ENCODE measurements around the gene PPP1R9A.

PPP1R9A gene

DNA sequence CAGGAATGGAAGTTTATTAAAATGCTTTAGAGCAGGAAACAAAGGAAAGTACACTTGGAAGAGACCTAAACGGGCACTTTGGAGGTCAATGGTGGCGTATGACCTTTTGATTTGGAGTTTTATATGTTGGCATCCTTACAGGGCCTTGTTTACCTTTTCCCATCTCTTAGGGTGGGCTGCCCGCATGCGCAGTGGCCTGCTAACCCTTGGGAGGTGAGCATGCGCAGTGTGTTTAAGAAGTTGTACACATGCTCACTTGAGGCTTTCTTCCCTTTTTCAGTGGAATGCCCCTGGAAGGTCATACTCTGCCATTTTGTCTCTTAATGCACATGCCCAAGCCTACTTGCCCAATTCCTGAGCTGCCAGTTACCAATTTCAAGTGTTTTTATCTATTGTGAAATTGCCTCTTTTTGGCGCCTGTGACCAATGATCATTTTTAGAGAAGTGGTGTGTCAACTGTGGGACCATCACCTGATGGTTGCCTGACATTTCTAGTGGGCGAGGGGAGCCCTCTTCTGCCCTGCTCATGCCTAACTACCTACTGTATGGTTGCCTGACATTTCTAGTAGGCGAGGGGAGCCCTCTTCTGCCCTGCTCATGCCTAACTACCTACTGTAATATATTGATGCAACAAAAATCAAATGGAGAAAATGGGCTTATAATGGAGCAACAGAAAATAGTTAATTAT, 138.0 kb downstream of the PPP1R9A start:
- no peak for DNase-seq

DNA sequence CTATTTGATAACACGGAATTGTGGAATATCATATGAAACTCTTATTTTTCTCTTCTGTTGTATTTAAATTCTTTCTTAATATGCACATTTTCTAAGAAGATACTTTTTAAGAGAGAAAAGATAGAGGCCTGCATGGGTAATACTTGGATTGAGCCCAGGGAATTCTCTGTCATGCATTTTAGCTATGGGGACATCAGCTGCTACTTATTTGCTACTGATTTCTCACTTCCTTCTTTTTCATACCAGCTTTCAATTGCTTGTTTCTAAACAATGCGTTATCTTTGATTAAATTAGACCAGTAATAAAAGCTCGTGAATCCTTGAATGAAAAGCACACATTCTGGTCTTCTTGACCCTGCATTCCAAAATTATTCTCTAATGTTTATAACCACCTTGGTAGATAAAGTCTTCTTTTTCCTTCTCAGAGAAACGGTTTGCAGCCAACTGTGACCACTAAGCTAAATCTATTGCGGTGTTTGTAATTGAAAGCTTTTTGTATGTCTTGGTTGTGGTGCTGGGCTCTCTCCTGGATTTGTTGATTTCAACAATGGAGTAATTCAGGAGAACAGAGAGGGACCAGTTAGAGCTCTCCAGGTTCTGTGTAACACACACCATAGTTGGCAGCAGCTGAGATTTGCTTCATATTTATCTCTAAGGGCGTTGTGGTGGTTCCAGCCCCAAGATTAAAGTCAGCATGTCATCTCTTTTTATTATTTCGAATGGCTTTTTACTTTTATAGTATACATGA, 139.3 kb downstream of the PPP1R9A start:
- no peak for DNase-seq

DNA sequence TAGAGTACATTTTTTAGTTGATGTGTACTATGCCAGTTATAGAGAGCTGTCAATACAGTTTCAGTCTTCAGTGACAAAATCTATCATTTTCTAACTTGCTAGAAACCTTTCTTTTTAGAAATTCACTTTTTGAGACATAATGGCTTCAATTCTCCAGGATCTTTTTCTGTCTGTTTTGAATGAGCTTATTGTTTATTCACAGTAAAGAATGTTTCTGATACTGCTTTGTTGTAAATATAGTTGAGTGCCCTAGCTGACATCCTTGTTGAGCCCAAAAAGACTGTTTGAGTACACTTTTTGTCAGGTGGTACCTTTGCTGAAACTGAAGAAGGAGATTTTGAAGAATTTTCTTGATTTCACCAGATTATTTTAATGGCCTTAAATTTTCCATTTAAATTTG, 139.9 kb downstream of the PPP1R9A start:
- no peak for DNase-seq

DNA sequence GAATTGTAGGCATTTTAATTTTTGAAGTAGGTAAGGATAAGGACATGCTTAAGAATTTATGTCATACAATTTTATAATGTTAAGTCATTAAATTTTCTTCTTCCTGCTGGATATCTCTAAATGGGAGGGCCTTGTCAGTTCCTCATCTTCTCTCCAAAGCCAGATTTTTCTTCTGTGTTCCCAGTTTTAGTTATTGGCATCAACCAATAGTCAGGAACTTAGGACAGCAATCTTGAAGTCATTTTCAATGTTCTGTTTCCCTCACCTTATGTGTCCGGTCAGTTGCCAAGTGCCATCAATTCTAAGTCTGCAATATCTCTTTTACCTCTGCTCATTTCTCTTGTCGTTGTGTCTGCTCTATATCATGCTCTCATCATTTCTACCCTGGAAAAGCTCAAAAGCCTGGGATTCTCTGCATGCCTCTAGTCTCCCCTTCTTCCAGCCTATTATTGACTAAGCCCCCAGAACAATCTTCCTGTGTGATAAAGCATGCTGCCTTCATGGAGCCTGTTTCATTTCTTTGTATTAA, 145.2 kb downstream of the PPP1R9A start:
- no peak for DNase-seq

DNA sequence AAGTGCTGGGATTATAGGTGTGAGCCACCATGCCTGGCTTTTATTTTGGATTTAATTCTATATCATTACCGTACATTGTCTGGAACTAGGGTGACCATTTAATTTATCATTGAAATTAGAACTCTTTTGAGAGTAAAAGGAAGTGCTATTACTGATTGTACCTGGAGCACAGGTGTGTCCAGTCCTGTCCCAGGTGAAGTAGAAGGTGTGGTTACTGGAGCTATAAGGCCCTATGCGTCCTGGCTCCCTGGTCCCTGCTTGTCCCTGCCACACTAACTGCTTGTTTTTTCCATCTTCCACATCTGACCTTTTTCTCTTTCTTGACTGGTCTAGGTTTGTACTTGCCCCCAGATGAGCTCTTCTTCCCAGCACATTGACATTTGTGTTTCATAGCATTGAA, 147.0 kb downstream of the PPP1R9A start:
- no peak for DNase-seq

DNA sequence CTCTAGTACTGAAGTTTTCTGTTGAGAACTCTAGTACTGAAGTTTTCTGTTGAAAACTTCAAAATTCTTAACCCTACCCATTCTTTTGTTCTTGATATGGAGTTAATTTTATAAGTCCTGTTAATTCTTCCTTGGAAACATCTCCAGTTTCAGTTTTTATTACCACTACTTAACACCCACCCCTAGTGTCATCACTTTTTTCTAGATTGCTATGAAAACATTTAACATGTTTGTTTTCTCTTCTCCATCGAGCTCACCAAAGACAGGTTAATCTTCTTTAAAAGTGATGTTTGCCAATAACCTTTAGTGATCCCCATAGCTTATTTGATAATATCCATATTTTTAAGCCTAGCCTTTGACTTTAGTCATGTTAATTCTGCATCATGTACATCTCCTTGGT, 147.9 kb downstream of the PPP1R9A start:
- no peak for DNase-seq

DNA sequence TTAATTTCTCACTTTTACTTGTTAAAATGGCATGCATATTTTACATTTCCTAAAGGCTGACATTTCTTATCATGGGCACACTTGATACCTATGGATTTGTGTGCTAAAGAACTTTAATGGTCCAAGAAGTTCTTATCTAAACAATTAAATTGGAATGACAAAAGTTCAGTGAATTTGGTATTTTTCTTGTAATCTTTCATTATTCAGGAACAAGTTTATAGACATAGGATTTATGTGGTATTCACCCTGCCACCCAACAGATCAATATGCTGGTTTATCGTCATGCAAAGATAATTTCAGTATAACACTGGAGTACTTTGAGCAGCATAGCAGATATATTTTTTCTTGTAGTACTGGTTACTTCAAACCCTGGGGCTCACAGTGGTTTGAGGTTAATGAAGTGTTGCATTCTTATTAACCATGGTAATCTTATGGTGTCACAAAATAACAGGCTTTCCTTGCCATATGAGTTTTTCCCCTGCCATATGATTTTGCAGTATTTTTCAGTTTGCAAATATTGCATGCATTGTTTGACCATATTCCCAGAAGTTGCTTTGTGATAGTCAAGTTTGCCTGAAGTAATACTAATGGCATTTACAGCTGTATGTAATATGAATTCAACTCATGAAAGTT, 148.8 kb downstream of the PPP1R9A start:
- DNase-seq = no peak

DNA sequence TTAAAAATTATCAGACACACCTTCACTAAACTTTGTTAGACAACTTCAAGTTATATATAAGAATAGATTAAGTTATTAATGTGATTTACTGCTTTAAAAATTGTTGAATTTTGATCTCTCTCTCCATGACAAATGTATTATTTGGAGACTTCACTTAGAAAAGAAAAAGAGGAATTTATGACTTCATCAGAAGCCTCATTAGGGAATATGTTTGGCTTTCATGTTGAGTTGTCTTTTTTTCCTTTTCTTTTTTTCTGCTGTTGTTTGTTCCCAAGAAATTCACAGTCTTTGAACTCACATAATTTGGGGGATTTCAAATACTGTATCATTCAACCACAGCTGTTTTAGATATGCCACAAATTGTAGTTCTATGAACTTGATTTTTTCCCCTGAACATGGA, 149.5 kb downstream of the PPP1R9A start:
- no peak for DNase-seq

DNA sequence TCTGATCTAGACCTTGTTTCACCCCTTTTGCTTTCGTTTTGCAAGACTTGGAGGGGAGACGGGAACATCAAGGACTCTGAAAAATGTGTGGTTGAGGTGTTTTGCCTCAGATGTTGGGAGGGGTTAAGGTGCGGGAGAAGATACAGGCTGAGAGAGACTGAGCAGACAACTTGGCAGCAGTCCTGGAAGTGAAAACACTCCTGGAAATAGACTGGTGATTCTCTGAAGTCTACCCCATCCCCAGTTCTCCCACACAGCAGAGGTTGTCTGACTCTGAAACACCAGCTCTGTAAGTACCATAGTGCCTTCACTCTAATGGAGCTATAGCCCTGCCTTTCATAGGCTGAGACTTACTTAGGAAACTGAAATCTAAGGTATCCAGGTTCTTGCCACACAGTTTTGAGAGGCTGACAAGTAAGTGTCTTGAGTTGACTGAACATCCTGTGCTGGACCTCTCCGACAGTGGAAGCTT, 152.5 kb downstream of the PPP1R9A start:
- no peak for DNase-seq

DNA sequence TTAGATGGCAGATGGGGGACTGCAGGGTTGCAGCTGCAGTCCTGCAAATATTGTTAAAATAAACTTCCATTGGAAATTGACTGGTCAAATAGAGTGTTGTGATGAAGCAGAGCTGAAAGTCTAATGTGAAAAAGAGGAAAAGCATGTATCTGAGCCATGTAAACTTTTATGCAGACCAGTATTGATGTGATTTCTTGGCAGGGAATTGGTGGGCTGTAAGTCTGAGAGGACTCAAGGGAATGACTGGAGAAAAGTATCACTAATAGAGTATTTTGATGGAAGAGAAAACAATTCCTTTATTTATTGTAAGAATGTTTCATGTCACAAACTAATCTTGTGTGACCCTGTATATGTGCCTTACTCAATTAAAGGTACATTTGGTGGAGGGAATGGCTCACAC, 155.5 kb downstream of the PPP1R9A start:
- no peak for DNase-seq

DNA sequence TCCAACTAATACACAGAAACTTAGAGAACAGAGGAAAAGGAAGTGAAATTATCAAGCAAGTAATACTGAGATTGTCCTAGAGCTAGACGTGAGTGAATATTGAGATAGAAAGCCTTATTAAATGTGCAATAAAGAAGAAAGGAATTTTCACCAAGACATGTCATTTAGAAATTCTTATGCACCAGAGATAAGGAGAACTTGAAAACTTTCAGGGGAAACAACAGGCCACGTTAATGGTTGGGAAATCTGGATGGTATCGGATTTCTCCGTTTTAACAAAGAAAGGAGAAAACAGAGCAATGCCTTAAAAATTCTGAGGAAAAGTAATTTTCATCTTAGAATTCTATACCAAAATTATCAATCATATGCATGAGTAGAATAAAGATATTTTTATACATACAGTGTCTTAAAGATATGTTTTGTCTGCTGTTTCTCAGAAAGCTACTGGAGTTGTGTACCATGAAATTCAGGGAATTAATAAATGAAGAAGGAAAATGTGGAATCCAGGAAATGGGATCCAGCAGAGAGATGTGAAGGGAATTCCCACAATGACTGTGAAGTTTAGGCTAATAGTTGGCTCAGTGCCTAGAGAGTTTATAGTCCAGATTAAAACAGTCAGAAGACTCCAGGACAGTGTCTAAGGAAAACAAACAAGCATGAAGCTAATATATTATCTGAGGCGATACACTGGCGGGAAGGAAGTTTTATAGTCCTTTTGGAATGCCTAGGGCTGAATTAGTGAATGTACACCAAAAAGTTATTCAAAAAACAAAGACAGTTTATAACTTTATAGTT, 159.5 kb downstream of the PPP1R9A start:
- DNase-seq = no peak

DNA sequence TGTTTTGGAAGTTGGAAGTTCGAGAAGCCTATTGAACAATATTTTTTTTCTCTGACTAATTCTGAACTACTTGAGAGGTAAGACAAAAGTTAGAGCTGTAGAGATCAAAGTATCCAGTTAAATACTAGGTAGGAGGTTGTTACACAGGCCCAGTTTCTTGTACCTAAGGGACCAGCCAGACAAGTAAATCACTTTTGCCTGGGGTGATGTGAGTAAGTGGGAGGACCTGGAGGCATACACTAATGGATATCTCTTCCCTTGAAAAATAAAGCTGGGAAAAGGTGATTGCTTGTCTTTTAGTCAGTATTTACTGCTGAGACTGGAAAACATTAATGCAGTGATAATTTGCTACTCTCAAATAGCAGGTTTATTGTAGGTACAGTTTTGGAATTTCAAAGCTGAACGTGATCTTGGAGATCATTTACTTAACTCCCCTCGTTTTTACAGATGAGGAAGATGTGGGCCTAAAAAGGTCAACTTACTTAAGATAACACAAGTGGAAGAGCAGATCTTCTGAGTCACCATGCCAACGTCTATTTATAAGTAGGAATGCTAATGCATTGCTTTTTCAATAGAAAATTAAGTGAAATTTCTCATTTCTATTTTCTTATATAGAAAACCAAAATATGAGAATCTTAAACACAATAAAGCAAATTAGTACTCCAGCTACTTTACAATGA, 181.3 kb downstream of the PPP1R9A start:
- no peak for DNase-seq

DNA sequence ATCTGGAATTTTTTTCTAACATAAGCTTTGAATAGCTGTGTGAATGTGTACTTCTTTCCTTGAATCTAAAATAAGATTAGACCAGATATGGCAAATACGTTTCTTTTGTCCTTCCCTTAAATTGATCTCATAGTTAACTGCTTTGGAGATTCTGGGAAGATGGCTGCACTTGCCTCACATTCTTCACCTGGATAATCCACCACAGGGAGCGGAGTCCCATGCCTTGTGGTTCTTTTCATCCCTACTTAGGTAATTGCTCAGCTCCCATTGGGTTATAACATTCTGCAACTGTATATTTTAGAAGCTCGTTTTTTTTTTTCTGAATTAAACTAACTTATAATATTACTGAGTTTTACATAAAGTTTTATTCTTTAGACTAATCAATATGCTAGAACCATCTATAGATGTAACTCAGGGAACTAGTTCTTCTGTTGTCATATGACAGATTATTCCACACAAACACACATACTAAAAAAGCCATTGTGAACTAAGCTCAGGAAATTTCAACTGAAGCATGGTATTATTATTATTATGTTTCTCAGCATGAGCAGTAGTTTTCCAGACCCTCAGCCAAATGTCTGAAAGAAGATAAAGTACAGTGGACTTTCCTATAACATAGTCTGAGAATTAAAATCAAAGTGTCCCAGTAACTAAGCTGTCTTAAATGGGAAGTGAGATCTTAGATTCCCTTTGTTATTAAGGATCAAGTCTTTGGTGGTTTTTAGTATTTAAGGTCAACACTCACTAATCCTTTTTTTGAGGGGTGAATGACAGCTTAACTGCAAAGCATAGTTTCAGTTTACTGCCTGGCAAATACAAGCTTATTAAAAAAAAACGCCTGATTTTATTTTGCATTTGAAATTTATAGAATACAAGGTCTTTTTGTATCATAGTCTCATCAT, 182.3 kb downstream of the PPP1R9A start:
- DNase-seq = no peak

DNA sequence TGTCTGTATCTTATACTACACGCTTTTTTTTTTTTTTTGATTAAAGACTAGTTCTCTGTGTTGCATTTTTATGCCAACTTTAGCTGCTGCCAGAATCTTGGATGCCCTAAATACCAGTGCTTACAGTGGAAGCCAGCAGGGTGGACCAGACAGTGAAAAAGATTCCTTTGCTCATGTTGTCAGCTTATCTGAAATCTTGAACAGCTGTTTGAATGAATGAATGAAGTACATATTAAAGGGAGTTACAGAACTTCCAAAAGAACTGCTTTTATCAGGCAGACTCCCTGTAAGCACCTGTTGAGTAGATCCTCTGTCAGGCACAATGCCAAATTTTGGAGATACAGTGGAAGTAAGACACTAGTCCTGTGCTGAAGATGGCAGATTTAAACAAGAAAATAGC, 184.9 kb downstream of the PPP1R9A start:
- DNase-seq = no peak

DNA sequence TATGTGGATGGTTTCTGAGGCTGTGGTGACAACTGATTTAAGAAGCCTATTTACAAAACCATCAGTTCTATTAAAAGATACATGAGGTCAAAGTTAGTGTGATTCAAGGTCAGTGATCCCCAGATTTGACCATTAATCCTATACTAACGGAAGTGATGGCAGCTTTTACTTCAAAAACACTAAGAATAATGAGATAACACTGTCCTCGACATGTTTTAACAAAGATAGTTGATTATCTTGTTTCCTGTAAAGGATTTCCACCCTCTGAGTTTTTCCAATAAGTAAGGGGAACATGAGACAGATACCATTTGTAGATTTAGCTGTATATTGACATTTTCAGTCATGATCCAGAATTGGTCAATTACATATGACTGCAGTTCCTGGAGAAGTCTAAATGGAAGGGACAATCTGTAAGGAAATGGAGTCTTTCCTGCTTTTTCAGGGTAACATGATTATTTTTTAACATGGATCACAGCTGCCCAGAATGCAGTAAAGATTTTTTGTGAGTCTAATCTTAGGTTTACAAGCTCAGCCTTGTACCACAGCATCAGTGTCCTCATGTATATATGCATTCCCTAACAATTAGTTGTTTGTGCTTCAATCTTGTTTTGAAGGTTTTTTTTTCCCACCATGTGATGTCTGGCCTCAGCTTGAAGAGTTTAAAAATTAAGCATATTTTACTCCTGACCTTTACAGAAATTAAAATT, 188.0 kb downstream of the PPP1R9A start:
- DNase-seq = no peak

DNA sequence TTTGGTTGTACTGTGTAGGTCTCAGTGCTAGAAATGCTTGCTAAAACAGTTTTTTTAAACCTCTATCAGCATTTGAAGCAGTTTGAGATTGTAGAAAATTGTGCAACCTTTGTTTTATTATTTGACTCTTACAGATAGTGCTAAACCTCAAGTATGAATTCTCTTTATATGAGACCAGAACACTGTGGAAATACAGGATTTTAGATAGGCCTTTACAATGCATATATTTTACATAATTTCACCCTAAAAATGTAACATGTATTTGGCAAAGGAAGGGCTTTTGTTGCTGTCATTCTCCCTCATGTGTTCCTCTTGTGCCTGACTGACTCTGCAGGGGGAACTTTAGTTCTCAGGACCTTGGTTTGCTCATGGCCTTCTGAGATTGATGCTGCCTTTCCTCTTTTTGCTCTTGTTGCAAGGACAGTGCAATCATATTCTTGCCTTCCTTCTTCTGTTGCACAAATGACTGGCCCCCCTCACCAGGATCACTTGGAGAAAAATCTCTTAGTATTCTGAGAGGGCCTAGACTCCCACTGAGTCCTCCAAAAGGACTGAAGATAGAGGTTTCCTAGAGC, 188.7 kb downstream of the PPP1R9A start:
- DNase-seq = no peak

DNA sequence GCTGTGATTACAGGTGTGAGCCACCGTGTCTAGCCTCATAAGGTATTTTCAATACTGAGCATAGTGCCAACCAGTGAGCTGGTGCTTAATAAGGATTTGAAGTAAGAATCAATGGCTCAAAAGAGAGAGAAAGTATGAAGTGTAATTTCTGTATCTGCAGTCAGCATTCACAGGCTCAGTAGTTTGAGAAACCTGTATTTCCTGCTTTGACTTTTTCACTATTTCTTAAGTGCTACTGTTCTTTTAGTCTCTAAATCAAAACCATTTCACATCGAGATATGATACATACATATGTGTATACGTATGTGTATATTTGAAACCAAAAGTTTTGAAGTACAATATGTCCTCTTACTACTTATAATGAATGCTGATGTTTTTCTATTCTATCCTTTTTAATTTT, 189.9 kb downstream of the PPP1R9A start:
- DNase-seq = no peak

DNA sequence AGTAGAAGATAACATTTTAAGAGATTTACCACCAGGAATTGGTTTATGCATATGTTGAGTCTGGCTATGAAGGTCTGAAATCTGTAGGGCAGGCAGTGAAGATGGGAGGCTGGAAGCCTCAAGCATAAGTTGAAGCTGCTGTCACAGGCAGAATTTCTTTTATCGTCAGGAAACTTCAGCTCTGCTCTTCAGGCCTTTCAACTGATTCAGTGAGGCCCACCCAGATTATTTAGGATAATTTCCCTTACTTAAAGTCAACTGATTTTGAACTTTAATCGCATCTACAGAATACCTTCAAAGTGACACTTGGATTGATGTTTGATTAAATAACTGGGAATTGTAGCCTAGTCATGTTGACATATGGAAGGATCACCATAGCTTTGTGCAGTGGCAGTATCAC, 190.5 kb downstream of the PPP1R9A start:
- DNase-seq = no peak

DNA sequence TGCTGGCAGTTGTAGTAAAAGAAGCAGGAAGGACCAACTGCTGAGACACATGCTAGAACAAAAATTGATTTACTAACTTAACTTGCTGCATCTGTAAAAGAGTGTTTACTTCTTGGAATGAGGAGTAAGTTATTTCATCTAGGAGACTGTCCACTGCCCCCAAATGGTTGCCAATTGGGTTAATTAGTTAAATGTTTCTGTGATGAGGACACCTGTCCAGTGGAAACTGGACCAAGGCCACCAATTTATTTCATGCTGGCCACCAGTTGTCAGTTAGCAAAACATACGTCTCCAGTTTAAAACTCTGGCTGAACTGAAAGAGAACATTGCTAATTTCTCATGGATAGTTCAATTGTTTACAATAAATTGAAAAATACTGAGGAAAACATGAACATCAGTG, 191.7 kb downstream of the PPP1R9A start:
- DNase-seq = no peak

DNA sequence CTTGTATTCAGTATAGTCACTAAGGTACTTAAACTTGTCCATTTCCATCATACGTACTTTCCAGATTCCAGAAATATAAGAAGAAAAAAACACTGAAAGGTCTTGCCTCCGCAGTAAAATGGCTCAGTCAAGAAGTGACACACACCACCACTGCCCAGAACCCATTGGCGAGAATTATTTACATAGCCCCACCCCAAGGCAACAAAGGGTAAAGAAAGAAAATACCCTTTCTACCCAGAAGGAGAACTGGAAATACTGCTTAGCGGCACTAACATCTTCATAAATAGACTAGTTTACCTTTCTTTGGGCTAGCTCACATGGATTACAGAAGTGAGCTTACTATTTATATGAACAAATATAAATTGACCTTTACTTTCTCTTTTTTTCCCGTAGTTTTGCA, 194.0 kb downstream of the PPP1R9A start:
- DNase-seq = no peak
